Endometrial microvascular endothelial cells (primary cell): ENCODE measurements around the gene SIPA1L3. TPM values are rescaled to one million over a fixed set of nuclear protein-coding genes. Genes with fewer than 3 reads are reported as not detected.

ENCODE experiments used
- in situ Hi-C: cut with HindIII; loops from 2 replicates; pipeline ENCODE4 v1.10.0; 2017; ENCODE audit warnings: low sequenced_read_pairs, low pct_unique_long_range_greater_than_20kb; ENCODE audit errors: inconsistent ontology term
- total RNA-seq: library from RNA; depleted of rRNA; stranded (reverse); fragments of >200 nt; gene quantifications from one replicate; pipeline ENCODE4 v1.2.3, GENCODE V29; 2015; ENCODE audit errors: inconsistent ontology term

Gene SIPA1L3
- total RNA-seq, 1 donor from 2014 or later = 31.5 TPM

DNA sequence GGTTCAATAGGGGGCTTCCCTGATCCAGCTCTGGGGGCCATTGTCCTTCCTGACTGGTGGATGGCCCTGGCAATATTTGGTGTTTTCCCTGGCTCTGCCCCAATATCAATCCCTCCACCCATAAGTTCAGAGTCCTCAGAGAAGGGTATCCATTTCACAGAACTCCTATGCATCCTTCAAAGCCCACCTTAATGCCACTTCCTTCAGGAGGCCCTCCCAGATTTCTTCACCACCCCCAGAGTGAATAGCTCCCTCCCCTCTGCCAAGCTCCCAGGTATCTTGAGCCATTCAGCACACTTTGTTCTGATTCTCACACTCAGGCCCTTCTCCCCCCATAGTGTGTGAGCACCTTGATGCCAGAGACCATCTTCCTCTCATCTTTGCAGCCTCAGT, 343.4 kb downstream of the SIPA1L3 start:
- in situ Hi-C loops = no loop called here

- in situ Hi-C loops = no loop called here
These were observed 344.0 kb downstream of the SIPA1L3 start for GRCh38 chr19:38250821-38251563.

- in situ Hi-C loops = no loop called here
These were observed 344.6 kb downstream of the SIPA1L3 start for GRCh38 chr19:38251564-38252051.

DNA sequence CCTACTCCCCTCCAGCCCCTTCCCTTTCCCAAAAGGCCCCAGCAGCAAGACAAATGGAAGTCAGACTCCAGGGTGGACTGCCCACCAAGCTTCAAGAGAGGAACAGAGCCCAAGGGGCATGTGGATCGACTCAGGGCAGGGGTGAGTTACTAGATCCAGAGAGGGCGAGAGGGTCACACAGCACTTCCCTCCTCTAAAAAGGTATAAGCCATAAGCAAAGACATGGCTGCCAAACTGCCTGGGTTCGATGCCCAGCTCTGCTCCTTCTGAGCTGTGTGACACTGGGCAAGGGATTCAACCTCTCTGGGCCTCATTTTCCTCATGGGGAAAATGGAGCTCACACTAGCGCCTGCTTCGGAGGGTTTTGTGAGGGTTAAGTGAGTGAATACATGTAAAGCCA, 345.4 kb downstream of the SIPA1L3 start:
- in situ Hi-C loops = no loop called here

DNA sequence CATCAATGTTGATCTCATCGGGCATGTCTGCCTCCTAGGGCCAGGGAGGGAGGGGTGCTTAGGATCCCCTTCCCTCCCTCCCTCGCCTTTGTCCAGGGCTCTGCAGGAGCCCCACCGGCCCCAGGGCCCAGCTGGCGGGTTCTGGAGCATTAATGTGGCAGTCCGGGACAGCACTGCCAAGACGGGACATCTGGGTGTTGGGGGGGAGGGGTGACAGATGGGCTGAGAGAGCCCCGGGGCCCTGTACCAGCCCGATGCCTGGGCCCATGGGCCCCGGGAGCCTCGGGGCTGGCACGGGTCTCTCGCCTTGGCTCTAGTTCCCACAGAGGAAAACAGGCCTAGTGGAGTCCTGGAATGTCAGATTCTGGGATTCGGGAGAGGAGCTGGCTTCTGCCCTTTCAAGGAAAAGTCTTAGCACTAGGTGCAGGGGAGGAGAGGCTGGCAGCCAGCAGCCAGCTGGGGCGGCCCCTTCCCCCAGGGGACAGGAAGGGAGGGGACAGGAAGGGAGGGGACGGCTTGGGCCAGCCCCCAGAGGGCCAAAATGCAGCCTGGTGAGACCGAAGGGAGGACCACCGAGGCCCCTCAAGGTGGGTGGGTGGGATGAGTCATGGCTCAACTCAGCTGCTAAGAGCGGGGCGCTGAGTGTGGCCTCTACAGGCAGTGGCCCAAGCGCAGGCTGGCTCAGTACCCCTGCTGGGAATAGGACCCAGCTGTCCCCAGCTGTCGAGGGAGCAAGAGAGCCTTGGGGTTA, 346.1 kb downstream of the SIPA1L3 start:
- in situ Hi-C loops = no loop called here

DNA sequence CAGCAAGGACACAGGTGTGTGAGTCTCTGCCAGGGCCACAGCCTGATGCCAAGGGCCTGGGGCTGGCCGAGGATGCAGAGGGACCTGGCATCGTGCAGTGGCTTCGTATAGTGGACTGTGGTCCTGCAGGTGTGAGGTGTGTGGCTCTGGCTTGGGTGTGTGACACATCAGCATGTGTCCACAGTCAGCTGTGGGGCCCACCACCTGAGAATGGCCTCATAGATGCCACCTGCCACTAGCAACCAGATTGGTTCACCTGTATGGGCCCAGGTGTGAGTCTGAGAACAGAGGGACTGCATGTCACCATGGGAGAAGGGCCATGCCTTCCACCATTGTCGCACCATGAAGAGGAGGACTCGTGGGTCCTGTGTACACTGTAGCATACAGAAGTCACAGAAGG, 346.8 kb downstream of the SIPA1L3 start:
- in situ Hi-C loops = no loop called here

GRCh38 chr19:38255383-38256014, 348.5 kb downstream of the SIPA1L3 start:
- in situ Hi-C loops = no loop called here

Other genes starting within 250 kb of the SIPA1L3 start
- gene ZNF607, start 187.4 kb upstream of the SIPA1L3 start, total RNA-seq = 1.7 TPM
- gene ZNF573, start 127.6 kb upstream of the SIPA1L3 start, total RNA-seq = 1.8 TPM
- not detected for gene WDR87, start 614 bp upstream of the SIPA1L3 start, total RNA-seq